GM12878 (cell line): Measurements from ENCODE around the gene TOLLIP. TPM values are rescaled to one million over a fixed set of nuclear protein-coding genes. Genes with fewer than 3 reads are reported as not detected.

Experiments
- ASH2L ChIP-seq: fragments of 300-600, 200-600 bp; sonication (generic); IDR thresholded peaks from 2 replicates; pipeline ENCODE4 v1.6.1; 2017; ENCODE audit warnings: low read depth, mild to moderate bottlenecking, borderline replicate concordance
- BCL3 ChIP-seq: IDR thresholded peaks from 2 replicates; pipeline ENCODE4 v1.6.1; 2011; ENCODE audit warnings: borderline replicate concordance, low read depth, mild to moderate bottlenecking, moderate library complexity, low read length; ENCODE audit not compliant: insufficient read depth, poor library complexity, severe bottlenecking
- BRCA1 ChIP-seq: IDR thresholded peaks from 2 replicates; pipeline ENCODE4 v1.6.1; 2011; ENCODE audit warnings: low read depth, low read length, improper control_type of control experiment
- CBFB ChIP-seq: IDR thresholded peaks from 2 replicates; pipeline ENCODE4 v1.6.1; 2016; ENCODE audit warnings: antibody characterized with exemption, low read depth
- CBX5 ChIP-seq: sonication (generic); IDR thresholded peaks from 2 replicates; pipeline ENCODE4 v1.6.1; 2016; ENCODE audit warnings: low read depth, moderate library complexity, mild to moderate bottlenecking, inconsistent platforms
- CUX1 ChIP-seq: IDR thresholded peaks from 2 replicates; pipeline ENCODE4 v1.6.1; 2012; ENCODE audit warnings: improper control_type of control experiment, low read depth, low read length; ENCODE audit not compliant: insufficient replicate concordance
- HDAC2 ChIP-seq: fragments of 200-600 bp; sonication (generic); IDR thresholded peaks from 2 replicates; pipeline ENCODE4 v1.6.1; 2017
- HSF1 ChIP-seq: fragments of 150-350 bp; IDR thresholded peaks from 2 replicates; pipeline ENCODE4 v1.6.1; 2014; ENCODE audit warnings: mild to moderate bottlenecking, low read depth, low read length
- MEF2A ChIP-seq: IDR thresholded peaks from 2 replicates; pipeline ENCODE4 v1.6.1; 2011; ENCODE audit warnings: low read depth, mild to moderate bottlenecking, low read length, moderate library complexity; ENCODE audit not compliant: insufficient read depth
- NBN ChIP-seq: fragments of 450-650 bp; IDR thresholded peaks from 2 replicates; pipeline ENCODE4 v1.6.1; 2016
- POU2F2 ChIP-seq: IDR thresholded peaks from 3 replicates; pipeline ENCODE4 v1.6.1; 2011; ENCODE audit warnings: low read depth, mild to moderate bottlenecking, low read length, borderline replicate concordance
- RBBP5 ChIP-seq: fragments of 200-600 bp; sonication (generic); conservative IDR thresholded peaks from 2 replicates; pipeline ENCODE4 v1.6.1; 2016
- SMARCA5 ChIP-seq: fragments of 450-650 bp; IDR thresholded peaks from 2 replicates; pipeline ENCODE4 v1.6.1; 2017; ENCODE audit warnings: mild to moderate bottlenecking
- SREBF2 ChIP-seq: IDR thresholded peaks from 2 replicates; pipeline ENCODE4 v1.6.1; 2012; ENCODE audit warnings: mild to moderate bottlenecking, low read length
- TAF1 ChIP-seq: IDR thresholded peaks from 2 replicates; pipeline ENCODE4 v1.6.1; 2011; ENCODE audit warnings: mild to moderate bottlenecking, low read depth, low read length, borderline replicate concordance
- TBL1XR1 ChIP-seq: IDR thresholded peaks from 2 replicates; pipeline ENCODE4 v1.6.1; 2012; ENCODE audit warnings: low read depth, low read length, improper control_type of control experiment
- WRNIP1 ChIP-seq: IDR thresholded peaks from 2 replicates; pipeline ENCODE4 v1.6.1; 2011; ENCODE audit warnings: low read depth, low read length, improper control_type of control experiment, borderline replicate concordance
- ZBED1 ChIP-seq: IDR thresholded peaks from 2 replicates; pipeline ENCODE4 v1.6.1; 2016; ENCODE audit warnings: borderline replicate concordance
- ZNF622 ChIP-seq: fragments of 450-650 bp; IDR thresholded peaks from 2 replicates; pipeline ENCODE4 v1.6.1; 2017; ENCODE audit warnings: mild to moderate bottlenecking, inconsistent platforms
- polyA plus RNA-seq, 11 experiments: library from polyadenylated mRNA; depleted of rRNA in 4 of 11; unstranded in 6 of 11; stranded (reverse) in 5 of 11; fragments of >200 nt; fragmentation: Nextera tagmentation in 4 of 11; fragmentation: Illumina TruSeq in 1 of 11; extraction: Ambion mirVana in 4 of 11; extraction: Trizol in 1 of 11; gene quantifications; 1 replicate in 1 of 11; 2 replicates in 10 of 11; pipeline versions ENCODE4 v1.2.1 to v1.2.3, GENCODE V29; 2011 to 2016; ENCODE audit warnings: inconsistent platforms in 2 of 11, missing spikeins in 2 of 11, low read depth in 1 of 11
- total RNA-seq, 4 experiments: library from RNA; depleted of rRNA in 3 of 4; stranded (reverse); fragments of >200 nt in 3 of 4; fragmentation: Illumina TruSeq in 1 of 4; extraction: Trizol in 1 of 4; gene quantifications; 2 replicates each; pipeline versions ENCODE4 v1.2.1 to v1.2.3, GENCODE V29; 2013 to 2021

Gene TOLLIP
- total and polyA plus RNA-seq, 10 of the 15 experiments (the other 5 are each of a cell fraction or from before 2014, with no cell fraction given) = 0.47 to 39.5 (median 21.6) TPM

GRCh38 chr11:1309498-1310317, at the start of gene TOLLIP (continued):
- TF ChIP-seq CUX1 (no peak), SREBF2 (no peak), NBN (peak; percentile 65; the same call in 1 of the 2 replicates), BCL3 (no peak), ASH2L (no peak), HDAC2 (no peak), ZNF622 (no peak), CBFB (no peak), CBX5 (no peak), POU2F2 (peak; percentile 44; the same call in 1 of the 3 replicates), TAF1 (peak; percentile 61; the same call in 1 of the 2 replicates), WRNIP1 (no peak), ZBED1 (no peak), SMARCA5 (no peak), RBBP5 (no peak), TBL1XR1 (0 out of 2 replicates have a peak, but pooled peaks have one; percentile 17), MEF2A (no peak), BRCA1 (no peak), HSF1 (no peak)
